ENCODE measurements around the gene DCTN4.

Gene DCTN4

DNA sequence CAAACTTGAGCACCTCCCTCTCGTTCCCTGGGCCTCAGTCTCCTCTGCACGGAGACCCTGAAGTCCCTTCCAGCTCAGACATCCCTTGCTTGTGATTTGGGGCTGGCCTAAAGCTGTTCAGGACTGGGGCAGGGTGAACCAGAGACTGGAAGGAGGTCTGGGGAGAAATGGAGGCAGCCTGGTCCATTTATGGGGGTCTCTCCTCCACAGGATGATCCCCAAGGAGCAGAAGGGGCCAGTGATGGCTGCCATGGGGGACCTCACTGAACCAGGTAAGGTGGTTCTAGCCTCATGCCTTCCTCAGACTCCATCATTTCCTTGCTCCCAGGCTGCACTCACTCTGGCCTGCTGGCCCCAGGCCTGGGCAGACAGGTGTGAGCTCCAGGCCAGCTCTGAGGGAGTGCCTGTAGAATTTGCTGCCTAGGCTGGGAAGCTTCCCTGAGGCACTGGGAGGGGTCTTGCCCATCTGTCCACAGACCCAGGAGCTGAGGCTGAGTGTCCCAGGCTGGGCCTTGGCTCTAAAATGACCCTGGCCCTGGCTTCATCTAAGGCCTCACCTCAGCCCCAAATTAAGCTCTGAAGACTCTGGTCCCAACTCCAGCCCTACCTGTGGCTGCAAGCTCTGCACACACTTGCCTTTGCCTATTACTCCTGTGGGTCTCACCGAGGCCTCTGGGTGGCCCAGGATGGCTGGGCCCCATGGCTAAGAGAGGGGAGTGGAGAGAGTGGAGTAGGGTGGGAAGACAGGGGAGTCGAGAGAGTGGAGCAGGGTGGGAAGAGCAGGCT is 95.9 kb downstream of the DCTN4 start:
- DNase-seq: no peak

DNA sequence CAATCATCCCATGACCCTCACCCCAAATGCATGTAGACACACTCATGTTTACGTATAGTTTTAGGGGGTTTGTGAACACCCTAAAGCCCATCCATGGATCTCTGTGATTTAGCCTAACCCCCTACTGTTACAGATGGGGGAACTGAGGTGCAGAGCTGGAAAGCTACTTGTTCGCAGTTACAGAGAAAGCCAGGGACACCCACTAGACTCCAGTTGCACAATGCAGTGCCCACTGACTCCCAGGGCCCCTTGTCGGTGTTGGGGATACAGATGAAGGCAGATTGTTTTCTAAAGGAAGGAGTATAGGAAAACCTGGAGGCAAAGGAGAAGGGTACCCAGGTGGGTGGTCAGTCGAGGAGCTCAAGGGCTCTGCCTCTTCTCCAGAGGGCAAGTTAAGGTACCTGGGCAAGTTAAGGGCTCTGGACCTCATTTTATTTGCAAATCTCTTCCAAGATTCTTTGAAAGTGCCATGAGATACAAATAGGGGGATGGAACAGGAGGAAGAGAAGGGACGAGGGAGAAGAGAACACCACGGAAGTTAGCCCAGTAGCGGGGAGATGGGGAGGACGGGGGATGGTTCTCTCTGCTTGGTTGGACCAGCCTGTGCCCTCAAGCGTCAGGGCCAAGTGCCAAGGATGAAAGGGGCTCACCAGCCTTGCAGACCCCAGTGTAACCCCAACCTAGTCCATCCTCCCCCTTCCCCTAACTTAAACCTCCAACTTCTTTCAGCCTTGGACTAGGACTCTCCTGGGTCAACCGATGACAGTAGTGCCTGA is 96.8 kb downstream of the DCTN4 start:
- no peak for DNase-seq

DNA sequence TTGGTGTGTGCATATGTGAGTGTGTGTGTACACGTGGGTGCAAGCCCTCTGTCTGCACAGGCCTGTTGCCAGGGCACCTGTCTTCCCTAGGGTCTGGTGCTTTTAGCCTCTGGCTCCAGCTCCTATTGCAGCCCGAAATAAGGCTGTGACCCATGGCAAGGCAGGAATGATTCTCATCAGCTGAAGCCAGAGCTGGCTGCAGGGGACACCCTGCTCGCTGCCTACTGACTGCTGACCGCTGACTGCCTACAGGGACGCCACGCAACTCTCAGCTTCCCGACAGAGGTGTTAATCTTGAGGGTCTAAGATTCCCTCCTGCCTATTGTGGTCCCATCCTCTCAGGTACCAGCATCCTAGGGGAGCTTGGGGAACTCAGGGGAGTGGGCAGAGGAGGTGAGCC is 97.7 kb downstream of the DCTN4 start, which contains the start of gene MYOZ3:
MYOZ3 (plus strand) TSS at position 166 of the 400 bp plus-strand sequence. CDS start 1,691 bp downstream, outside the sequence.
- DNase-seq: no peak

- no peak for DNase-seq
Observed at GRCh38 chr5:150660108-150660831, 98.5 kb downstream of the DCTN4 start.

DNA sequence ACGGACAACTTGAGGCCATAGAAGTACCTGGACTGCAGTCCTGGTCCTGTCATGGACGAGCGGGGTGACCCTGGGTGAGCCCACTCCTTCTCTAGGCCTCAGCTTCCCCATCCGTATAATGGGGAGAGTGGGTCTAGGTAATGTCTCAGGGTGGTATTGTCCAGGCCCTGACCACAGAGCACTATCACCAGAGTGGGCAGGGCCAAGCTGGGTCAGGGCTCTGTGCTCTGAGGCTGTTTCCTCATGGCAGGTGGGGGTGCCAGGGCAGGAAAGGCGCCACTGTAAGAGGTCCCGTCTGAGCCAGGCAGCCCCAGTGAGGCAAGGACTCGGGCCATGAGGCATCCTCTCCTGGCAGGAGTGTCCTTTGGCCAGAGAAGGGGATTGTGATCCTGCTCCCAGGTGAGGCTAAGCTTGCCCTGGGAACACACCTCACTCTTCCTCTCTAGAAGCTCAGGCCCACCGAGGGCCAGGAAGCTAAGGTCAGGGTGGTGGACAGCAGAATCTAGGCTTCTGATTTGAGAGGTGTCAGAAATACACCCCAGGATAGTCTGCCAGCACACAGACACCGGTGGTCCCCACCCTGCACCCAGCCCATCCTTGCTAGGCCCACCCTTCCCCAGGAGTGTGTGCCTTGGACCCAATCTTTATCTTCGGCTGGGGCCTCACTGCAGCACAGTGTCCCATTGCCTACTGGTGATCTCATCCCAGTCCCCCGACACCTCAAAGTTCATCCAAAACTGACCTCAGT is 99.3 kb downstream of the DCTN4 start:
- no peak for DNase-seq

DNA sequence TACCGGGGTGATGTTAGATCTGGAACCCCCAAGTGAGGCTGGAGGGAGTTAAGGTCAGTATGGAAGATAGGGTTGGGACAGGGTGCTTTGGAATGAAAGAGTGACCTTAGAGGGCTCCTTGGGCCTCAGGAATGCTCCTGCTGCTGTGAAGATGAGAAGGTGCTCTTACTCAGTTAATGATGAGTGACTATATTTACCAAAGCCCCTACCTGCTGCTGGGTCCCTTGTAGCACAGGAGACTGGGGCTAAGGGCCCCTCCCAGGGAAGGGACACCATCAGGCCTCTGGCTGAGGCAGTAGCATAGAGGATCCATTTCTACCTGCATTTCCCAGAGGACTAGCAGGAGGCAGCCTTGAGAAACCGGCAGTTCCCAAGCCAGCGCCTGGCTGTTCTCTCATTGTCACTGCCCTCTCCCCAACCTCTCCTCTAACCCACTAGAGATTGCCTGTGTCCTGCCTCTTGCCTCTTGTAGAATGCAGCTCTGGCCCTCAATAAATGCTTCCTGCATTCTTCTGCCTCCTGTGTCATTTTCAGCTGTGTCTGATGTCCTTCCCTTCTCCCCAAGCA is 100.0 kb downstream of the DCTN4 start:
- DNase-seq: no peak

Measured in hematopoietic multipotent progenitor cell treated with erythropoietin and hydrocortisone succinate and interleukin-3 and kit ligand, for 8 days (in vitro differentiated cells).